Measurements from ENCODE around the gene IFI27L2. TPM values are rescaled to one million over a fixed set of nuclear protein-coding genes. Genes with fewer than 3 reads are reported as not detected.
A peak's percentile ranks its signal among the peaks of the same experiment; 100 is the strongest.

IFI27L2 gene
- total and polyA plus RNA-seq, 2 experiments from 2014 or later: 95.3 to 170 TPM

DNA sequence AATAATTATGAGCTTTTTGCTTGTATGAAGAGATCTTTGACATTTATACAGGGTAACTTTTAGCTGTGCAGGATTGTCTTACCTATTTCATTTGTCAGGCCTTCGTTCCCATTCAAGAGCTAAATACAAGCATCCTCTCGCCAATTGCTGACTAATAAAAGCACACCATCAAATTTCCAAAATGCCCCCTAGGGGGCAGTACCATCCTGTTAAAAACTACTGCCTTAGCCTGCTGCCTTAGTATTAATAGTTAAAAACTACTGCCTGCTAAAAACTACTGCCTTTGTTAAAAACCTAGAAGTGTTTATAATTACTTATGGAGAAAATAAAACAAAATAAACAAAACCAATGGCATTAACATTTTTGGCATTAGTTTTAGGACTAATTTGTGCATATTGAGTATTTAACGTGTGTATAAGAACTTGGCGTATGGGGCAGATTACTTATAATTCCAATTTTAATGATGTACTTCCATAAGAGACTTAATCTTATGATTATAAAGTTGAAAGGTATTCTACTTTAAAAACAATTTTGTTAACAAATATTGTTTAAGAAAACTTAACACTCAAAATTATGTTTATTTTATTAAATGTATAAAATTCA, 3.0 kb upstream of the IFI27L2 start:
- TF ChIP-seq EZH2phosphoT487 (IDR thresholded peaks at IDR 0.05; ENCODE audit: insufficient read depth, low read depth) (no peak), EZH2 (IDR thresholded peaks at IDR 0.05; ENCODE audit: insufficient read depth, poor library complexity, severe bottlenecking) (no peak)
- DNase-seq: peak; percentile 83
- peaks cover 6% of the 10 kb centered on the region; the same call in 1 of the 2 replicates for H3K79me2 ChIP-seq (ENCODE audit: insufficient read depth)
- 48 to 53% methylated on average over 4 of the region's 4 CpGs for WGBS, 2 experiments (ENCODE audit: low coverage in 1 of 2, low lambda C conversion rate in 2 of 2, missing lambda C conversion rate in 2 of 2)
- no peak overlapping the region for H2AFZ ChIP-seq
- in situ Hi-C loops (cut with MboI): loop anchor here (10.0 to 25.0 kb wide), 2 partner anchors 198 to 470 kb away; no protein-coding TSS in a partner anchor
- no peak overlapping the region for H3K27ac ChIP-seq
- no peak overlapping the region for H3K4me2 ChIP-seq (ENCODE audit: unreplicated experiment)
- H3K9me2 ChIP-seq (ENCODE audit: insufficient read depth): no peaks in the 10 kb centered on the region
- no peaks in the 10 kb centered on the region for H3K9me3 ChIP-seq (ENCODE audit: low read depth)
- H4K20me1 ChIP-seq (ENCODE audit: insufficient read depth): no peaks in the 10 kb centered on the region
- no peaks in the 10 kb centered on the region for H3K27me3 ChIP-seq (replicated peaks; ENCODE audit: insufficient read depth)
- H3K4me1 ChIP-seq (ENCODE audit: insufficient read depth): peaks cover 5% of the 10 kb centered on the region; the same call in 1 of the 2 replicates
- no peaks in the 10 kb centered on the region for H3K36me3 ChIP-seq (ENCODE audit: low read depth)
- H3K9ac ChIP-seq: no peak overlapping the region
- peaks cover 6% of the 10 kb centered on the region; the same call in 1 of the 2 replicates for H3F3A ChIP-seq (ENCODE audit: insufficient read depth)
- no peak overlapping the region for H3K4me3 ChIP-seq

- no peak for TF ChIP-seq EZH2phosphoT487 (IDR thresholded peaks at IDR 0.05; ENCODE audit: insufficient read depth, low read depth)
- TF ChIP-seq EZH2 (IDR thresholded peaks at IDR 0.05; ENCODE audit: insufficient read depth, poor library complexity, severe bottlenecking): no peak
- peak overlapping the region; percentile 80 for H3K4me3 ChIP-seq
- peak overlapping the region; percentile 94 for H2AFZ ChIP-seq
- 1% methylated on average over 12 of the region's 12 CpGs for WGBS, 2 experiments (ENCODE audit: low coverage in 1 of 2, low lambda C conversion rate in 2 of 2, missing lambda C conversion rate in 2 of 2)
- peak overlapping the region; percentile 82 for H3K9ac ChIP-seq
- H3K9me3 ChIP-seq (ENCODE audit: low read depth): no peaks in the 10 kb centered on the region
- peak overlapping the region; percentile 88 for H3K4me2 ChIP-seq (ENCODE audit: unreplicated experiment)
- peaks cover 5% of the 10 kb centered on the region; the same call in 1 of the 2 replicates for H3K4me1 ChIP-seq (ENCODE audit: insufficient read depth)
- no peaks in the 10 kb centered on the region for H4K20me1 ChIP-seq (ENCODE audit: insufficient read depth)
- peaks cover 6% of the 10 kb centered on the region; the same call in 1 of the 2 replicates for H3F3A ChIP-seq (ENCODE audit: insufficient read depth)
- peaks cover 6% of the 10 kb centered on the region; the same call in 1 of the 2 replicates for H3K79me2 ChIP-seq (ENCODE audit: insufficient read depth)
- H3K9me2 ChIP-seq (ENCODE audit: insufficient read depth): no peaks in the 10 kb centered on the region
- in situ Hi-C loops (cut with MboI): loop anchor here (10.0 to 25.0 kb wide), 2 partner anchors 195 to 468 kb away; no protein-coding TSS in a partner anchor
- H3K27me3 ChIP-seq (replicated peaks; ENCODE audit: insufficient read depth): no peaks in the 10 kb centered on the region
- peak; percentile 77 for DNase-seq
- peak overlapping the region; percentile 43 for H3K27ac ChIP-seq
- H3K36me3 ChIP-seq (ENCODE audit: low read depth): no peaks in the 10 kb centered on the region
Observed at GRCh38 chr14:94129758-94130414, 482 bp upstream of the IFI27L2 start.

DNA sequence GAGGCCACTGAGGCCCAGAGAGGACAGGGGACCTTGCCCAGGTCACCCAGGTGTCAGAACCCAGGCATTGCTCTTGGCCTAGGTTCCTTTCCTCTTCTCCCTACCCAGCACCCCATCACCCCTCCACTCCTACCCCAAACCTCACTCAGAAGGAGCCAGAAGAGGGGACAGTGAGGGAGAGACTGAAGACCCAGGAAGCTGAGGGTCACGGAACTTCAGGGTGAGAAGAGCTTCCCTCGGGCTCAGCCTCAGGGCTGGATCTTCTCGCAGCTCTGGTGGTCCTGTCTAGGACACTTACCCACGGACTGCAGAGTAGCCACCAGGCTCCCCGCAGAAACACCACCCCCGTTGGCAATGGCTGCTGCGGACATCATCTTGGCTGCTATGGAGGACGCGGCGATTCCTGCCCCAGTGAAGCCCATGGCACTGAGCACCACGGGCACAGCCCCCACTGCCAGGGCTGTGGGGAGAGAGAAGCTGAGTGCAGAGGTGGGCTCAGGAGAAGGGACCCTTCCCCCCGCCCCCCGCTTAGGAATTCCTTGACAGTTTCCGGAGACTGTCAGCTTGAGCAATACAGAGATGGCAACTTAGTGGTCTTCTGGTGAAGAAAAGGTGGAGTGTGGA, 1.1 kb downstream of the IFI27L2 start:
- Histone ChIP-seq H3K79me2 (ENCODE audit: insufficient read depth) (peaks cover 6% of the 10 kb centered on the region; the same call in 1 of the 2 replicates), H3K27me3 (replicated peaks; ENCODE audit: insufficient read depth) (no peaks in the 10 kb centered on the region), H4K20me1 (ENCODE audit: insufficient read depth) (no peaks in the 10 kb centered on the region), H3K36me3 (ENCODE audit: low read depth) (no peaks in the 10 kb centered on the region), H3K4me2 (ENCODE audit: unreplicated experiment) (peak overlapping the region; percentile 88), H3K9ac (peak overlapping the region; percentile 82), H3K9me2 (ENCODE audit: insufficient read depth) (no peaks in the 10 kb centered on the region), H2AFZ (no peak overlapping the region), H3F3A (ENCODE audit: insufficient read depth) (peaks cover 6% of the 10 kb centered on the region; the same call in 1 of the 2 replicates), H3K4me1 (ENCODE audit: insufficient read depth) (peaks cover 5% of the 10 kb centered on the region; the same call in 1 of the 2 replicates), H3K27ac (no peak overlapping the region), H3K9me3 (ENCODE audit: low read depth) (no peaks in the 10 kb centered on the region), H3K4me3 (peak overlapping the region; percentile 80)
- no peak for DNase-seq
- TF ChIP-seq EZH2 (IDR thresholded peaks at IDR 0.05; ENCODE audit: insufficient read depth, poor library complexity, severe bottlenecking): no peak
- TF ChIP-seq EZH2phosphoT487 (IDR thresholded peaks at IDR 0.05; ENCODE audit: insufficient read depth, low read depth): no peak
- in situ Hi-C loops (cut with MboI): loop anchor here (25.0 kb wide), 1 partner anchor 466 kb away; no protein-coding TSS in a partner anchor
- 89 to 92% methylated on average over 14 of the region's 14 CpGs for WGBS, 2 experiments (ENCODE audit: low coverage in 1 of 2, low lambda C conversion rate in 2 of 2, missing lambda C conversion rate in 2 of 2)

DNA sequence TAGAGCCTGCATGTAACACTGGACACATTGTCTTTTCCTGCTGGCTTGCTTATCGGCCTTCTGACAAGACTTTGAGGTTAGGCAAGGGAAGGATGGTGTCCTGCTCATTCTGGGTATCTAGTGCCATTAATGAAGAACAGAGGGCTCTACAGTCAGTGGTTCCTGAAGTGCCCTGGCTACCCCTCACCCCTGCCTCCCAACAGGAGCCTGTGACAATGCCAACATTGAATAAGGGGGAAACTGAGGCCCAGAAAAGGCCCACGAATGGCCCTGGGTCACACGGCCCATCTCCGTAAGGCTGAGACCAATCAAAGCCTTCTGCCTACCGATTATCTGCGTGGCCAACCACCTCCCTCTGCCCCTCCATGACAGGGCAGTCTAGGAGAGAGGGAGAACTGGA, 2.1 kb downstream of the IFI27L2 start:
- Histone ChIP-seq H3K36me3 (ENCODE audit: low read depth) (no peaks in the 10 kb centered on the region), H3K27ac (no peak overlapping the region), H3K4me1 (ENCODE audit: insufficient read depth) (peaks cover 5% of the 10 kb centered on the region; the same call in 1 of the 2 replicates), H3K9me3 (ENCODE audit: low read depth) (no peaks in the 10 kb centered on the region), H3K27me3 (replicated peaks; ENCODE audit: insufficient read depth) (no peaks in the 10 kb centered on the region), H3K9ac (no peak overlapping the region), H3K79me2 (ENCODE audit: insufficient read depth) (peaks cover 6% of the 10 kb centered on the region; the same call in 1 of the 2 replicates), H3K4me2 (ENCODE audit: unreplicated experiment) (no peak overlapping the region), H3K4me3 (no peak overlapping the region), H4K20me1 (ENCODE audit: insufficient read depth) (no peaks in the 10 kb centered on the region), H2AFZ (no peak overlapping the region), H3F3A (ENCODE audit: insufficient read depth) (peaks cover 6% of the 10 kb centered on the region; the same call in 1 of the 2 replicates), H3K9me2 (ENCODE audit: insufficient read depth) (no peaks in the 10 kb centered on the region)
- in situ Hi-C loops (cut with MboI): loop anchor here (25.0 kb wide), 1 partner anchor 465 kb away; no protein-coding TSS in a partner anchor
- no peak for TF ChIP-seq EZH2 (IDR thresholded peaks at IDR 0.05; ENCODE audit: insufficient read depth, poor library complexity, severe bottlenecking)
- no peak for TF ChIP-seq EZH2phosphoT487 (IDR thresholded peaks at IDR 0.05; ENCODE audit: insufficient read depth, low read depth)
- 94 to 95% methylated on average over 6 of the region's 6 CpGs for WGBS, 2 experiments (ENCODE audit: low coverage in 1 of 2, low lambda C conversion rate in 2 of 2, missing lambda C conversion rate in 2 of 2)
- DNase-seq: no peak
